ENCODE results near the gene SOX6.
"Not testable (repeated sequence)": the region's sequence is repeated elsewhere in the genome, so short reads cannot be mapped to it uniquely, and the experiment has no call there.

Gene SOX6

DNA sequence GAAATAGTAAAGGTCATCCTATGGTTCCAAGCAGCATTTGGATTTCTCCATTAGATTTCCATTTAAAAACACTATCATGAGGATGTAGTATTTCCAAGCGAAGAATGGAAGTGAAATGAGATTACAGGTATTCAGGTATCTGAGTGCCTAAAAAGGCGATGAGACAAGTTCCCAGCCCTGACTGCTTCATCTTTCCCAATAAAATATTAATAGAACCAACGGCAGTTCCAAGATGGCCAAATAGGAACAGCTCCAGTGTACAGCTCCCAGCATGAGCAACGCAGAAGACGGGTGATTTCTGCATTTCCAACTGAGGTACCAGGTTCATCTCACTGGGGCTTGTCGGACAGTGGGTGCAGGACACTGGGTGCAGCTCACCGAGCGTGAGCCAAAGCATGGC is 215.2 kb downstream of the SOX6 start:
- DNase-seq: not testable (repeated sequence)

DNA sequence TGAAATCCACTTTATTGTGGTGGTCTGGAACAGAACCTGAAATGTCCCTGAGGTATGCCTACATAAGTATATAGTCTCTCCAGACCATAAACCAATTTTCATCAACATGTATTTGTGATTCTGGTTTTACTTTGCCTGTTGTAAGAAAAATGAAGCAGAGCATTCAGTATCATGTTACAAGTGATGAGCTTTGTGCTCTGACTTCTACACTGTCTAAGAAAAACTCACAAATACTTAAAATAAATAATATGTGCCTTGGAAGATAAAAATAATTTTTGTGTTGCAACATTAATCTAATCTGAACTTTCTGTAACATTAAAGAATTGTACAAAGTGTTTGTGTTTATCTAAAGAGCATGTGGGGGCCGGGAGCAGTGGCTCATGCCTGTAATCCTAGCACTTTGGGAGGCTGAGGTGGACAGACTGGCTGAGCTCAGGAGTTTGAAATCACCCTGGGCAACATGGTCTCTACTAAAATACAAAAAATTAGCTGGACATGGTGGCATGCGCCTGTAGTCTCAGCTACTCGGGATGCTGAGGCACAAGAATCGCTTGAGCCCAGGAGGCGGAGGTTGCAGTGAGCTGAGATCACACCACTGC is 219.5 kb downstream of the SOX6 start:
- no peak for DNase-seq

DNA sequence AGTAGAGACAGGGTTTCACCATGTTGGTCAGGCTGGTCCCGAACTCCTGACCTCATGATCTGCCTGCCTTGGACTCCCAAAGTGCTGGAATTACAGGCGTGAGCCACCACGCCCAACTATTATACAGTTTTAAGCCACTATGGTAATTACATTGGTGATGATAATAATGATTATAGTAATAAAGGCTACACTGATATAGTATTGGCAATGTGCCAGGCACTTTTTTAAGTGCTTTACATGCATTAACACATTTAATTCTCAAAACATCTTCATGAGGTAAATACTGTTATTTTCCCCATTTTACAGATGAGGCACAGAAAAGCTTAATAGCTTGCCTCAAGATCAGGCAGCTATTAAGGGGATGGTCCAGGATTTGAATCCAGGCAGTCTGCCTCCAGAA is 222.5 kb downstream of the SOX6 start:
- no peak for DNase-seq

DNA sequence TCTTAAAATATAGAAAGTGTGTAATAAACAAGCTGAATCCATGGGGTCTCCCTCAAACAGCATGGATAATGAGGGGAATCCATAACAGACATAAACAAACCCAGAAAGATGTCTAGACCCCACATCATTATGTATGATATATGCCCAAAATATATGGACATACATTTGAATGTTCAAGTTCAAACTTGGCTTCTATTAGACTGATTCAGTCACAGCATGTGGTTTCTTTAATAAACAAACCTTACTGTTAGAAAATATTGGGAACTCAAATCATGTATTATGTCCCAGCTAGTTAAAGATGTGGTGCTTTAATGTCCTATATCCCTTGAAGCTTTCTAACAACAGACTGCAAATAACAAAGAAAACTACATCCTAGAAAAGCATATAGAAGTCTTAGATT is 228.6 kb downstream of the SOX6 start:
- no peak for DNase-seq

DNA sequence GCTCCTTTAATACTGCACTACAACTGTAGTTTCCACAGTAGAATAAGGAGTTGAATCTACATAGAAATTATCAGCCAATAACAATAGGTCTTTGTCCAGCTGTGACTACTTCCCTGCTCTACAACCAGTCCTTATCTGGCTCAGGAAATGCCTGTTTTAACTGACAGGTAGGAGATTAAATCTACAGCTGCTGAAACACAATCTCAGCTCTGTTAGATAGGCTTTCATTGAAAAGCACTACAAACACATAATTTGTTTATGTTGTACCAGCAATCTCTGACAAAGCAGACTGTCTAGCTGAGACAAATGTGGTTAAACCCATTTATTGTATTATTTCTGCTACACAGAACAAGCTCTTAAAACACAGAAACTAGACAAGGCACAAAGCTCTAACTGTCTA is 230.0 kb downstream of the SOX6 start:
- peak; percentile 18 for DNase-seq

DNA sequence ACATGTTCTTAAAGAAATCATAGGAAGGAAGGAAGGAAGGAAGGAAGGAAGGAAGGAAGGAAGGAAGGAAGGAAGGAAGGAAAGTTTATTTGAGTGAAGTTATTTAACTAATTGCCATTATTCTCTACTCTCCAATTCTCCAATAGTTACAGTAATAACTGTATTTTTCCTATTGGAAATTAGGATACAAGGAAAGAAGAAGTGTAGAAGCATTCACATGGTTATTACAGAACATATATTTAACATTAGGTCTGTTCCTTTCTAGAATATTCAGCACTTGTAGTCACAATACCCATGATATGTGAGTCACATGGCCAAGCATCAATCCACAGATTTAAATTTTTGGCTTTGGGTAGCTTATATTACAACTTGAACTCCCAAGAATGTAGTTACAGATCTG is 230.6 kb downstream of the SOX6 start:
- DNase-seq: no peak

DNA sequence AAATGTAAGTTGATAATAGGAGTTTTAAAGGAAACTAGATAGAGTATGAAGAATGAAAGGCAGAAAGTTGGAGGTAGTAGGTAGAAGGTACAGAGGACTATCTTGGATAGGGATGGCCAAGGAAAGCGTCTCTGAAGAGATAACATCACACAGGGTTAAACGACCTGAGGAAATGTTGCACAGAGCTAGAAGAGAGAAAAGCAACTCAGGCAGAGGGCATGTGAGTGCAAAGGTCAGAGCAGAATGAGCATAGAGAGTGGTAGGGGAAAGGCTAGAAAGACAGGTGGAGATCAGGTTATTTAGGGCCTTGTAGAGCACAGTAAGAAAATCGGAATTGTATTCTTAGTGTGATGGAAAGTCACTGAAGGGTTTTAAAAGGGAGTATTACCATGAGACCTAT is 232.0 kb downstream of the SOX6 start:
- DNase-seq: no peak

DNA sequence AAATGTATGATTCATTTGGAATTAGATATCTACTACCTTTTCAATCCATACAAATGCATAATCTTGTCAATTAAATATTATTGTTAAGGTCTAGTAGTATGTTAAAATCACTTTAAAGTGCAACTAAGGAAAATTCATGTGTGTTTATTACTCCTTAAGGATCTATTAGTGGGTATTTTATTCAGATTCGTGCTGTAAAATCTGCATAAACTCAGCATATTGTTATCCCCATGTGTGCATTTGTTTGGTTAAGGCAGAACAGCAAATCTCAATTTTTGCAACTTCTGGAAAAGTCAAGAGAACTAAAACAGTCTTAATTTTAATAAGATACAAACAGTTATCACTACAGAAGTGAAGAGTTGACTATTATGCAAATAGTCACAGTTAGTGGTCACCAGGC is 234.5 kb downstream of the SOX6 start:
- no peak for DNase-seq

DNA sequence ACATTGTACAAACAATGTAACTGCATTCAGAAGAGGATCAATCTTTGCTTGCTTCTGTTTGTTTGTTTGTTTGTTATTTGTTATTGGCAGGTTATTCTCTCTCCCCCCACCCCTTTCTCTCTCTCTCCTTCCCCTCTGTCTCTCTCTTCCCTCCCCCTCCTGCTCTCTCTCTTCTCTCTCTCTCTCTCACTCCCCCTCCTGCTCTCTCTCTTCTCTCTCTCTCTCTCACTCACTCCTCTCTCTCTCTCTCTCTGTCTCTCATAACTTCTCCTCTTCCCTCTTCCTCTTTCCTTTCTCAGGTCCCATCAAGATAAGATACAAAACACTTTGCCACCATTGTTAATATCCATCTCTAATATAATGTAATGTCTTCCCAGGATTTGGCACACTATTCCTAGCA is 236.3 kb downstream of the SOX6 start:
- DNase-seq: no peak

DNA sequence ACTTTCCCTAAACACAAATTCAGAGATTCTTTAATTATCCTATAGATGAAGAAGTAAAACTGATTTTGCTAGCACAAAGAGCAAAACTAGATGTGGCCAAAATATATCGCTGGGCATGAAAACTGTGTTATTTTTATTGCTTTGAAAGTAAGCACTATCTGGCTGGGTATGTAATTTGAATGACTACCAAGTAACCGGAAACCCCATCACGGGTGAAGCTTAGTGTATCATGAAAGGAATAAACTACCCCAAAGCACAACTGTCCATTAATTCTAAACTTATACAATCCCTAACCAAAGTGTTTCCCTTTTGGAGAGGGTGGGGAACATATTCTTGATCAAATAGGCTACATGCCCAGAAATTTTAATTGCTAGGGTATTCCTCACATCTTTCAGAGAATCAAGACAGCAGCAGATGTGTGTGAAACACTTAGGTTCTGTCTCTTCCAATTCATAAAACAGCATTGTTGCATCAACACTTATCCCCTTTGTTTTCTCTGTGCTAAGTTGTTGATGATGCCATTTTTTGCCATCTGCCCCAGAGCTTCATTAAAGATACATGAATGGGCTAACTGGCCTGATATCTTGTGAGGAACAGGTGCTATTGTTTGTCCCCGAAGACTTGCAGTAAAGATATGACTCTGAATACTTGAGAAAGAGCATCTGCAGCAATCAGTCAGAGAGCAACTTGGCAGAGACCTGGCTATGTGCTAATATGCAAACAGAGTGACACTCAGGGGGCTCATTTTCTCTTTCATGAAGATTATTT is 238.2 kb downstream of the SOX6 start:
- DNase-seq: peak; percentile 31

DNA sequence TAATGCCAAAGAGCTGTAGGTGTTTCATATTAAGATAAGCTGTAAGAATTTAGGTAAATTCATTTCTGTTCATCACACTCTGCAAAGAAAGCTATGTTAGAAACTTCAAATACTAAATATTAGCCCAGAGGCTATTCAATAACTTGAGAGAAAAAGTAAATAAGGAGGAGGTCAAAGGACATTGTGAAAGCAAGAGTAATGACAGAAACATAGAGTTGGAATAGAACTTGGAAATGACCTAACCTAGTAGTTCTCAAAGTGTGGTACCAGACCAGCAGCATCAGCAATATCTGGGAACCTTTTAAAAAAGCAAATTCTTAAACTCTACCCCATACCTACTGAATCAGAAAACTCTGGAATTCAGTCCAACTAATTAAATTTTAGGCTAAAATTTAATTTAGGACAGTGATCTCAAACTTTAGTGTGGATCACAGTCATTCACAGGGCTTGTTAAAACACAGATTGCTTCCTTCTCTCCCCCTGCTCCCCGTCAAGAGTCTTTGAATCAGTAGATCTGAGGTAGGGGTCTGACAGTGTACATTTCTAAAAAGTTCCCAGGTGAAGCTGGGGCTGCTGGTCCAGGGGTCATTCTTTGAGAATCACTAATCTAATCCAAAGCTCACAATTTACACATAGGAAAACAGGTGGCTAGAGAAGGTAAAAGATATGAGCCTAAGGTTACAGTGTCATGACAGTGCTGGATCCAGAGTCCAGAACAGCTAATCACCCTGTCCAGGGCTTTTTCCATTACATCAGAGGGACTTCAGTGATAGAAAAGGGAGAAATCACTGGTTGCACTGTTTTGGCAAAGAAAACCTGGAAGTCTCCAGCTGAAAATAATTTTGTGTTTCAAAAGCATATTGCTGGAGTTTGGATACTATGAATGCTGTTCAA is 241.1 kb downstream of the SOX6 start:
- DNase-seq: no peak

DNA sequence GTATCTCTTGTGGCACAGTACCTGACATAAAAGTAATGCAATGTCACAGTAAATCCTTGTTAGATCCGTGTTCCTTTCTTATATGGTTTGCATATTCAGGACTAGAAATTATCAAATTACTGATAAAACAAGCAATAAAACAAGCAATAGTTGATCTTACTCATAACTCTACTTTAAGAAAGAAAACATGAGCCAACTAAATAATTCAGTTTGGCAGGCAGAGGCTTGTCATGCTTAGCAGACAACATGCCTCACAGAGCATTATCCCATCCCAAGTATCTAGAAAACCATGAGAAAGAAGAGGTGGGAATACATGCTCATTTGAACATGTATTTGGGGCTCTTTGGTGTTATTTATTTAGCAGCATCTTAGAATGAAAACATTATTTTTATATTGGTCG is 241.9 kb downstream of the SOX6 start:
- no peak for DNase-seq

DNA sequence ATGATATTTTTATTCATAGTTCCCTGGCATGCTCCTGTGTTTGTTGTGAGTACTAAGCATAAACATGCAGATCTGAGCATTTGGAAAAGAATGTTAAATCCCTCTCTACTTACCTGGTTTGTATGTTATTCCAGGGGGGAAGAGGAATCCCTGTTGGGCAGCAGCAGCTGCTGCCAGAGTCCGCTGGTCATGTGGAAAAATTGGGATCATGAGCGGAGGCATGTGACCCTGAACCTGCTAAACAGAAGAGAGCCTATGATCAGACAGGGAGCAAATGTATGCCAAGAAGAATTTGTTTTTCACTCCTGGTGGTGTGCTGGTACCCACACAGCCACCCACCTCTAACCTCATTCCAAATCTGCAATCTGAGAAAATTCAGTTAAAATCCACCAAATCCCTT is 244.7 kb downstream of the SOX6 start:
- DNase-seq: peak; percentile 50

DNA sequence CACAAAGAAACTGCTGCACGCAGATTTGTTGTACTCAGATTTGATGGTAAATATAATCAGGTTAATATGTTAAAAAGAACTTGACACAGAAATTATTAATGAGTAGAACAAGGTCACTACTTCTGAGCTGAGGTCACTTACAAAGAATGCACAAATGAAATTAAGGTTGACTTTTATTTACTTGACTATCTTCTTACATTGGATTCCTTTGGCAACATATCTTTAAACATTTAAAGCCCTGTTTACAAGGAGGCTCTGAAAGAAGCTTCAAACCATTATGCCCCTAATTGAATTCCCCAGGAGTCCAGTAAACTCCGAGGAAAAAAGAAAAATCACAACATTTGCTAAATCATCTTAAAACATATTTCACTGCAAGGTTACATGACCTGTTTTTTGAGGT is 245.5 kb downstream of the SOX6 start:
- DNase-seq: no peak

DNA sequence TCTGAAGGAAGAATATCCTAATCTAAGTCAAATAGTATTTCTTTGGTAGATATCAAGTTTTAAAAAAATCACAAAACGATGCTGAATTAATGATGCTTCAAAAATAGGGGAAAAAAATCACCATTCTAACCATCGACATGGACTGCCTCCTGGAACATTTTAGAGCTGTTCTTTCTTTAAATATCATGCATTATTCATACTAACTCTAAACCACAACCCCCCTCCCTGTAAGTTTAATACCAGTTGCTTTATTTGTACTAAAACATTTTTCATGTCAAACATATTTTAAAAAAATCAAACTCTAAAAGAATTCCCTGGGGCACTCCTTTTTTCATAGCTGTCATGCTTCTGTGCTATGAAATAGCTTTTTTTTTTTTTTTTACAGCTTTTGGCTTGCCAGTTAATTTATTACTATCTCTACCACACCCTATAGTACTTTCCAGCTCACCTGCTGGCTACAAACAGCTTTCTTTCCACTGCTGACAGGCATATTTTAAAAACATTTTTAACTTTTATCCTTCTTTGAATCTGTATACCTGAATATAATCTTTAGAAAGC is 256.9 kb downstream of the SOX6 start:
- DNase-seq: no peak

DNA sequence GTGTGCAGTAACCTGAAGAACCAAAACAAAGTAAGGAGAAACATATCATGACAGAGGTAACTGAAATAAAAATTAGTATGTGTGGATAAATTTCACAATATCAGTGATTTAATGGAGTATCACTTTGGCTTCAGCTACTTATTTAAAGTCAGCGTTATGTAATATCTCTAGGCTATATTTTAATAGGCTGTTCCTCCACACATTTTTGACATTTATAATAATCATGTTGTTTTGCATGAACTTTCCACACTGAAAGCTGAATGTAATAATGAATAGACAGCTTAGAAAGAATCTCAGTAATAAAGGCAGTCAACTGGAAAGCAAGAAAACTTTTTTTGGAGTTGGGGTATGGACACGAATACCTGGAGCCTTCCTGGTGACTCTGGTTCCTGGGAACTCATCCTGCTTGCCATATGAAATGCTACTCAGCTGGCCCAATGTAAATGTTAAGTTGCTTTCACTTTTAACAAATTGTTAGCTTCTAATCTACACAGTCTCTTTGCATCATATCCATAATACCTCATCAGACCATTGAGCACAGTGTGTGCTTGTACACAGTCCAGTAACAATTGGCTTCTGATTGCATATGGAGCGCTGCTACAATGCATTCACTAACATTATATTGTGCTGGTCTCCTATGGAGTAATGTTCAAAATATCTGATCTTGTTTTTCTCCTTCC is 257.7 kb downstream of the SOX6 start:
- no peak for DNase-seq

DNA sequence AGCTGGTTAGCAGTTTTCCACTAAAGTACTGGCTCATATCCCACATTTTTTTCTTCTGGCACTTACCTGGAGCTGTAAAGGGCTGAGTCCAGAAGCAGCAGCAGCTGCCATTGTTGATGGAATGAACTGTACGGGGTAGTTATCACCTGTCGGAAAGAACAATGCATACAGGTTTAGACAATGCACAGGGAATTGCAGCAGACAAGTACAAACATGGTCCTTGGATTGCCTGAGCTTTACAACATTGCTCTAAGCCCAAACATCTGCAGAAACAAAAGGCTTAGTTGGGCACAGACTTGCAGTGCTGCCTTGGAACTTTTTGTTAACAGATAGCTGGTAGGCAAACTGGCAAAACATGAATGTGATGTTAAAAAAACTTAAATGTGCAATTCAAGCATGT is 258.8 kb downstream of the SOX6 start:
- no peak for DNase-seq

DNA sequence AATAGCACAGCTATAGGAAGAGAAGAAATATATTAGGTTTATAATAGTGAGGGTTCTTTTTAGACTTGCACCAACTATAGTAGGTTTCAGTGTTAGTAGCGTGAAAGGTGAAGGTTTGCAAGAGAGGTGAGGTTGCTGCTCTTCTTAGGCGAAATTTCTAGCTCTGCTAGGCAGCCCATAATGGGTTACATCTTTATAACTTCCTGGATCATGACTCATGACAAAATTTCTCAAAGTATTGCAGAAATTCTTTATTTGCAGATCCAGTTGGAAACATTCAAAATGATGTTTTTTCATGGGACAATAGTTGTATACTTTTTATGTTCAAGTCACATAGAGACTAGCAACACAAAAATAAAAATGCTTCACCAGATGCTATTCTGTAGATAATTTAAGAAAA is 260.0 kb downstream of the SOX6 start:
- DNase-seq: no peak

DNA sequence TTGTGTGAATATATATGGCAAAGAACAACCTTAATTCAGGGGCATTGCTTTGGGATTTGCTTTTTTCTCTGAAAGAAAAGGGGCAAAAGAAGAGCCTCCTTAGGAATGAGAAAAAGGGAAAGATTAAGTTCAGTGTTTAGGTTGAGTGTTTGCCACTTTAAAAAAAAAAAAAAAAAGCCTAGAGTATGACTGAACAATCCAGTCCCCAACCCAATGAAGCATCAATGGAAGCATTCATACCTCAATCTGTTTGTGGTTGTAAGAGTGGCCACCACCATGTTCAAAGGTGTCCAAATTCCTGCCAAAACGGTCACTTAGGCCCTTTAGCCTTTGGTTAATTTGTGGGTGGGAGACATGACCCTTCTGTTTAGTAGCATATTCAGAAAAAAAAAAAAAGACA is 260.6 kb downstream of the SOX6 start:
- DNase-seq: no peak

DNA sequence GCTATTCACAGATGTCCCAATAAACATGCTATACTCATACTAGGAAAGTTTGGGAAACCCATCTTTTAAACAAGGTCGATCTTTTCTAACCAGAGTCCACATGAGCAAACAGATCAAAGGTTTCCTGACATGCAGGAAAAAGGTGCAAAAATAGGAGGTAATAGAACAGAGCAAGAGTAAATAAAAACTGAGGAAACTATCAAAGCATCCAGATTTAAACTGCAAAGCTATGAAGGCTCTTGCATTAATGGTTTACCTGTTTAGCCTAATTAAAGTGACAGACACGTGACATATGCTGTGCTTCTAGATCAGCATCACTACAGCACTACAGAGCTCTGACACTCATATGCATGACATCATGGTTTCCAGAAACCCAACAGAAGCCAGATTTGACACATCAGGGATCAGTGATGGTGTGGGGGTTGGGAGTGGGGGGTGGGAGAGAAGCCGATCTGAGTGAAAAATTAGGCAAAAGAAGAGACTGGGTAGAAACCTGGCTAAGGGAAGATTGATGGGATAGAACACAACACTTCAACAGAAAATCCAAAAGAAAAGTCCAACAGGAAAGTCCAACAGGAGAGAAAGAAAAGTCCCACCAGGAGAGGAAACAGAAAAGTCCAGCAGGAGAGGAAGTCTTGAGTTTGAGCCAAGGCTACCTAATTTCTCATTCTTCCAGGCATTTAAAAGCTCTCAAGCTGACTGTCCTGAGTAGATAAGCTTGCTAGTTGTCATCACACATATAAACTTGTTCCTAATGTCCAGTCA is 262.3 kb downstream of the SOX6 start:
- DNase-seq: no peak

DNA sequence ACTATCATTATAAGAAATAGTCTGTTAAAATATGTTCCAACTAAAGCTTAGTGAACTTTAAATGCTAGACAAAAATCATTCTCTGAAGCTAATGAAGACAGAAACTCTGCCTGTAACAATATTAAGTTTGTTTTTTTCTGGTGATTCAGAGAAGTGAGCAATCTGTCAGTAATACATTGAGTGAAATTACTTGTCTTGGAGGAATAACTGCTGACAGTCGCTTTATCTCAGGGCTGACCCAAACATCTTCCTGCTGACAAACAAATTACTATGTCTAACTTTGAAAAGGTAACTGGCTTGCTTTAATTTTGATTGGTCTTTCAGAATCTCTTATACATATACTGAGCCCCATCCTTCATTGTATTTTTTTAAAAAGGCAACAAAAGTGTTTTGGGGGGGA is 264.5 kb downstream of the SOX6 start:
- DNase-seq: no peak

DNA sequence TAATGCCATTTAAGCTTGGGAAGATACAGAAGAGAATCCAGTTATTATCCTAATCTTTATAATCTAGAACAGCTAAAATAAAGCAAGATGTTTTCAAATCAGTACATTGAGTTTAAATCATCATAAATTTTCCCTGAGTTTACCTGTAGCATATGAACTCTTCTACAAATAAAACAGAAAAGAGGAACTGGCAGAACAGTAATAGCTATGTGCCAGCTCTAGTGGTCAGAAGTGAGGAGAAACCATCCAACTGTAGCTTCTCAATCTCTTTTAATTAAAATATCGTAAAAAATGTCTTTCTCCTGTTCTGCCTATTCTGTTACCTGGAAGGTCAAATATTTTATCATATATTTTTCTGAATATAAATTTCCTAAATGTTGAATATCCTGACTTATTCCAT is 266.9 kb downstream of the SOX6 start:
- DNase-seq: no peak
